Small intestine (tissue), 7 donors: ENCODE measurements around the gene CHST11. TPM values are rescaled to one million over a fixed set of nuclear protein-coding genes. Genes with fewer than 3 reads are reported as not detected.

Source experiments
- DNase-seq, 2 donors: peaks; one replicate each; pipeline versions ENCODE4 v3.0.0 to v3.0.0-alpha.2; 2013
- FAIRE-seq: peaks from 2 replicates; lab custom pipeline; 2012; peaks lifted over from hg19 to GRCh38; lab: Jason Lieb, UNC
- H3K27ac ChIP-seq, 3 donors: one replicate each; pipeline ENCODE4 v1.5.1; 2013; ENCODE audit warnings: low read length in 2 of 3, mild to moderate bottlenecking in 2 of 3, control low read depth in 1 of 3, inconsistent platforms in 1 of 3, low read depth in 1 of 3, moderate library complexity in 1 of 3
- H3K27me3 ChIP-seq, 3 donors: one replicate each; pipeline ENCODE4 v1.6.1; 2013; ENCODE audit warnings: low read length in 3 of 3, inconsistent platforms in 1 of 3; ENCODE audit not compliant: control insufficient read depth in 3 of 3, insufficient read depth in 3 of 3
- H3K36me3 ChIP-seq, 3 donors: one replicate each; pipeline ENCODE4 v1.6.1; 2013; ENCODE audit warnings: low read length in 3 of 3, inconsistent platforms in 1 of 3, low read depth in 1 of 3, mild to moderate bottlenecking in 1 of 3, moderate library complexity in 1 of 3; ENCODE audit not compliant: control insufficient read depth in 3 of 3, insufficient read depth in 2 of 3
- H3K4me1 ChIP-seq, 3 donors: one replicate each; pipeline ENCODE4 v1.6.1; 2013; ENCODE audit warnings: low read length in 2 of 3, inconsistent platforms in 1 of 3, low read depth in 1 of 3, mild to moderate bottlenecking in 1 of 3, moderate library complexity in 1 of 3; ENCODE audit not compliant: control insufficient read depth in 3 of 3, insufficient read depth in 2 of 3
- H3K4me3 ChIP-seq, 3 donors: one replicate each; pipeline ENCODE4 v1.5.1; 2013; ENCODE audit warnings: low read length in 3 of 3, control low read depth in 1 of 3, inconsistent platforms in 1 of 3, low read depth in 1 of 3, mild to moderate bottlenecking in 1 of 3, moderate library complexity in 1 of 3
- H3K9me3 ChIP-seq, 2 donors: one replicate each; pipeline ENCODE4 v1.6.1; 2013; ENCODE audit warnings: low read depth in 1 of 2, low read length in 1 of 2; ENCODE audit not compliant: control insufficient read depth in 2 of 2, insufficient read depth in 1 of 2
- WGBS, 3 donors: extraction: QIAGEN DNeasy Blood & Tissue Kit; methylation state at CpG; one replicate each; pipeline ENCODE4 v1.1.7; 2013; 5-methylcytosine and 5-hydroxymethylcytosine counted together
- polyA plus RNA-seq, 4 donors: library from polyadenylated mRNA; stranded (reverse) in 3 of 4; unstranded in 1 of 4; fragments of 200-250 nt in 3 of 4; fragments of 120-200 nt in 1 of 4; gene quantifications; one replicate each; pipeline versions ENCODE4 v1.2.1 to v1.2.3, GENCODE V29; 2013
- donor health status: healthy with polysubstance abuse.
- donor health status: control.
- donor health status: control.
- donor health status: Bipolar disorder and iron deficiency.
- donor health status: healthy.

Gene CHST11
- polyA plus RNA-seq, 4 donors = 0.89 to 3.0 (median 2.0) TPM

- DNase-seq (no peak), FAIRE-seq (no peak)
- Histone ChIP-seq H3K27me3 (no peaks in the 10 kb centered on the region), H3K36me3 (no peaks in the 10 kb centered on the region), H3K27ac (no peak overlapping the region), H3K4me1 (peaks cover 0 to 9% (median 0%) of the 10 kb centered on the region in 3 donors), H3K4me3 (no peak overlapping the region), H3K9me3 (no peaks in the 10 kb centered on the region)
- 62 to 87% (median 65%) methylated on average over 3 of the region's 3 CpGs for WGBS, 3 donors
Measured at GRCh38 chr12:104681012-104681690, 224.4 kb downstream of the CHST11 start.

GRCh38 chr12:104682790-104683279 is 226.1 kb downstream of the CHST11 start:
- Histone ChIP-seq H3K27ac (peak overlapping the region in 1 of 3 donors; percentile 2), H3K4me3 (no peak overlapping the region), H3K4me1 (peaks cover 0 to 12% (median 0%) of the 10 kb centered on the region in 3 donors), H3K9me3 (no peaks in the 10 kb centered on the region), H3K36me3 (no peaks in the 10 kb centered on the region), H3K27me3 (no peaks in the 10 kb centered on the region)
- FAIRE-seq (no peak), DNase-seq (peak in 1 of 2 donors; percentile 23)
- 64 to 74% (median 65%) methylated on average over 7 of the region's 7 CpGs for WGBS, 3 donors

- H3K9me3 ChIP-seq = no peaks in the 10 kb centered on the region
- no peaks in the 10 kb centered on the region for H3K27me3 ChIP-seq
- no peak overlapping the region for H3K4me3 ChIP-seq
- no peak for DNase-seq
- no peaks in the 10 kb centered on the region for H3K36me3 ChIP-seq
- H3K27ac ChIP-seq = no peak overlapping the region
- 80 to 84% (median 81%) methylated on average over 5 of the region's 5 CpGs for WGBS, 3 donors
- peaks cover 0 to 12% (median 0%) of the 10 kb centered on the region in 3 donors for H3K4me1 ChIP-seq
- no peak for FAIRE-seq
Measured at GRCh38 chr12:104683831-104684503, 227.2 kb downstream of the CHST11 start.

GRCh38 chr12:104684884-104685283 is 228.1 kb downstream of the CHST11 start:
- no peaks in the 10 kb centered on the region for H3K36me3 ChIP-seq
- H3K9me3 ChIP-seq = no peaks in the 10 kb centered on the region
- H3K4me3 ChIP-seq = no peak overlapping the region
- DNase-seq (peak in 1 of 2 donors; percentile 69), FAIRE-seq (no peak)
- peaks cover 0 to 12% (median 0%) of the 10 kb centered on the region in 3 donors for H3K4me1 ChIP-seq
- 19 to 54% (median 52%) methylated on average over 1 of the region's 1 CpG for WGBS, 3 donors
- H3K27ac ChIP-seq = no peak overlapping the region
- no peaks in the 10 kb centered on the region for H3K27me3 ChIP-seq

GRCh38 chr12:104685366-104685765 is 228.6 kb downstream of the CHST11 start:
- 73 to 82% (median 79%) methylated on average over 2 of the region's 2 CpGs for WGBS, 3 donors
- H3K4me1 ChIP-seq = peaks cover 0 to 12% (median 0%) of the 10 kb centered on the region in 3 donors

GRCh38 chr12:104686196-104686595 is 229.4 kb downstream of the CHST11 start:
- WGBS, 3 donors = 24 to 85% (median 61%) methylated on average over 3 of the region's 3 CpGs
- no peak for FAIRE-seq

More at GRCh38 chr12:104685366-104685765, 228.6 kb downstream of the CHST11 start:
- Histone ChIP-seq H3K9me3 (no peaks in the 10 kb centered on the region), H3K36me3 (no peaks in the 10 kb centered on the region), H3K27me3 (no peaks in the 10 kb centered on the region), H3K27ac (no peak overlapping the region), H3K4me3 (no peak overlapping the region)
- DNase-seq = no peak
- no peak for FAIRE-seq

GRCh38 chr12:104687823-104688573 is 231.2 kb downstream of the CHST11 start:
- Histone ChIP-seq H3K27ac (no peak overlapping the region), H3K27me3 (no peaks in the 10 kb centered on the region), H3K9me3 (peaks cover 0 to 6% of the 10 kb centered on the region in 2 donors), H3K36me3 (no peaks in the 10 kb centered on the region), H3K4me1 (peaks cover 0 to 12% (median 0%) of the 10 kb centered on the region in 3 donors), H3K4me3 (no peak overlapping the region)
- FAIRE-seq (no peak), DNase-seq (peak in 1 of 2 donors; percentile 15)
- 77 to 90% (median 81%) methylated on average over 11 of the region's 11 CpGs for WGBS, 3 donors

More at GRCh38 chr12:104686196-104686595, 229.4 kb downstream of the CHST11 start:
- H3K27me3 ChIP-seq = no peaks in the 10 kb centered on the region
- H3K36me3 ChIP-seq = no peaks in the 10 kb centered on the region
- H3K27ac ChIP-seq = no peak overlapping the region
- DNase-seq = no peak
- H3K4me3 ChIP-seq = no peak overlapping the region
- H3K9me3 ChIP-seq = no peaks in the 10 kb centered on the region
- peaks cover 0 to 12% (median 0%) of the 10 kb centered on the region in 3 donors for H3K4me1 ChIP-seq

GRCh38 chr12:104689635-104690034 is 232.9 kb downstream of the CHST11 start:
- whole genome bisulfite sequencing, 3 donors = 82 to 90% (median 89%) methylated on average over 4 of the region's 4 CpGs

More at GRCh38 chr12:104689635-104690034, 232.9 kb downstream of the CHST11 start:
- H3K27ac ChIP-seq = no peak overlapping the region
- no peaks in the 10 kb centered on the region for H3K36me3 ChIP-seq
- peaks cover 0 to 10% (median 0%) of the 10 kb centered on the region in 3 donors for H3K4me1 ChIP-seq
- DNase-seq (no peak), FAIRE-seq (no peak)
- H3K4me3 ChIP-seq = no peak overlapping the region
- peaks cover 0 to 8% of the 10 kb centered on the region in 2 donors for H3K9me3 ChIP-seq
- no peaks in the 10 kb centered on the region for H3K27me3 ChIP-seq
